Liver (tissue), 9 donors: Measurements from ENCODE around the gene PSMB9. TPM values are rescaled to one million over a fixed set of nuclear protein-coding genes. Genes with fewer than 3 reads are reported as not detected.

ENCODE experiments used
- DNase-seq: peaks from one replicate; pipeline ENCODE4 v3.0.0-alpha.2; 2017; ENCODE audit warnings: low spot score
- H3K27ac ChIP-seq, 2 donors: one replicate each; pipeline ENCODE4 v1.7.0; 2013; ENCODE audit warnings: inconsistent platforms in 2 of 2, low read length in 2 of 2, control low read depth in 1 of 2, low read depth in 1 of 2, mild to moderate bottlenecking in 1 of 2
- H3K27me3 ChIP-seq, 4 donors: one replicate each; pipeline versions ENCODE4 v1.6.1 to v1.7.0; 2013; ENCODE audit warnings: low read length in 3 of 4, inconsistent platforms in 1 of 4, mild to moderate bottlenecking in 1 of 4, moderate library complexity in 1 of 4; ENCODE audit not compliant: control insufficient read depth in 4 of 4, insufficient read depth in 4 of 4
- H3K36me3 ChIP-seq, 4 donors: one replicate each; pipeline versions ENCODE4 v1.6.1 to v1.7.0; 2013; ENCODE audit warnings: low read length in 3 of 4, mild to moderate bottlenecking in 3 of 4, low read depth in 1 of 4, moderate library complexity in 1 of 4; ENCODE audit not compliant: control insufficient read depth in 4 of 4, insufficient read depth in 3 of 4
- H3K4me1 ChIP-seq, 4 donors: one replicate each; pipeline versions ENCODE4 v1.6.1 to v1.7.0; 2013; ENCODE audit warnings: low read length in 3 of 4, mild to moderate bottlenecking in 3 of 4, moderate library complexity in 1 of 4; ENCODE audit not compliant: control insufficient read depth in 4 of 4, insufficient read depth in 4 of 4
- H3K4me3 ChIP-seq, 3 donors: one replicate each; pipeline versions ENCODE4 v1.6.1 to v1.7.0; 2013; ENCODE audit warnings: low read length in 3 of 3, control low read depth in 1 of 3, low read depth in 1 of 3, mild to moderate bottlenecking in 1 of 3
- H3K9ac ChIP-seq, 2 donors: one replicate each; pipeline ENCODE4 v1.7.0; 2013; ENCODE audit warnings: low read length in 2 of 2, mild to moderate bottlenecking in 2 of 2, moderate library complexity in 2 of 2, control low read depth in 1 of 2, low read depth in 1 of 2
- H3K9me3 ChIP-seq, 4 donors: one replicate each; pipeline versions ENCODE4 v1.6.1 to v1.7.0; 2013; ENCODE audit warnings: low read length in 3 of 4; ENCODE audit not compliant: control insufficient read depth in 4 of 4
- ATF3 ChIP-seq: IDR thresholded peaks from 2 replicates; pipeline ENCODE4 v1.6.1; 2016; ENCODE audit warnings: antibody characterized with exemption
- CTCF ChIP-seq: fragments of 150-350 bp; IDR thresholded peaks from 2 replicates; pipeline ENCODE4 v1.5.1; 2017; ENCODE audit warnings: improper control_type of control experiment, low read depth, low read length; ENCODE audit not compliant: missing input control
- EGR1 ChIP-seq, 2 donors: IDR thresholded peaks; 2 replicates each; pipeline ENCODE4 v1.6.1; 2016 to 2018; ENCODE audit warnings: antibody characterized with exemption in 2 of 2, low read depth in 2 of 2
- GABPA ChIP-seq, 2 donors: IDR thresholded peaks in 1 of 2; conservative IDR thresholded peaks in 1 of 2; 2 replicates each; pipeline ENCODE4 v1.6.1; 2016; ENCODE audit warnings: antibody characterized with exemption in 2 of 2, mild to moderate bottlenecking in 1 of 2, moderate library complexity in 1 of 2
- HNF4A ChIP-seq, 2 donors: conservative IDR thresholded peaks; 2 replicates each; pipeline ENCODE4 v1.6.1; 2016; ENCODE audit warnings: antibody characterized with exemption in 2 of 2, mild to moderate bottlenecking in 2 of 2
- HNF4G ChIP-seq: IDR thresholded peaks from 2 replicates; pipeline ENCODE4 v1.6.1; 2016; ENCODE audit warnings: antibody characterized with exemption
- JUND ChIP-seq, 2 donors: IDR thresholded peaks; 2 replicates each; pipeline ENCODE4 v1.6.1; 2016; ENCODE audit warnings: antibody characterized with exemption in 2 of 2
- NR2F2 ChIP-seq: IDR thresholded peaks from 2 replicates; pipeline ENCODE4 v1.6.1; 2016; ENCODE audit warnings: antibody characterized with exemption
- RAD21 ChIP-seq, 2 donors: IDR thresholded peaks; 2 replicates each; pipeline ENCODE4 v1.6.1; 2016; ENCODE audit warnings: antibody characterized with exemption in 2 of 2, mild to moderate bottlenecking in 2 of 2
- REST ChIP-seq: IDR thresholded peaks from 2 replicates; pipeline ENCODE4 v1.6.1; 2016; ENCODE audit warnings: antibody characterized with exemption, mild to moderate bottlenecking
- RXRA ChIP-seq, 2 donors: IDR thresholded peaks; 2 replicates each; pipeline ENCODE4 v1.6.1; 2017 to 2018; ENCODE audit warnings: antibody characterized with exemption in 2 of 2, mild to moderate bottlenecking in 1 of 2
- SP1 ChIP-seq: IDR thresholded peaks from 2 replicates; pipeline ENCODE4 v1.6.1; 2018; ENCODE audit warnings: antibody characterized with exemption, mild to moderate bottlenecking
- TAF1 ChIP-seq: conservative IDR thresholded peaks from 2 replicates; pipeline ENCODE4 v1.6.1; 2016; ENCODE audit warnings: antibody characterized with exemption, mild to moderate bottlenecking
- YY1 ChIP-seq: IDR thresholded peaks from 2 replicates; pipeline ENCODE4 v1.6.1; 2016; ENCODE audit warnings: antibody characterized with exemption, mild to moderate bottlenecking
- ZBTB33 ChIP-seq: IDR thresholded peaks from 2 replicates; pipeline ENCODE4 v1.6.1; 2016; ENCODE audit warnings: antibody characterized with exemption
- WGBS: extraction: QIAGEN DNeasy Blood & Tissue Kit; methylation state at CpG from one replicate; pipeline ENCODE4 v1.1.7; 2013; 5-methylcytosine and 5-hydroxymethylcytosine counted together
- polyA plus RNA-seq, 2 donors: library from polyadenylated mRNA; stranded (reverse) in 1 of 2; unstranded in 1 of 2; fragments of 200-250 nt in 1 of 2; fragments of >200 nt in 1 of 2; fragmentation: Nextera tagmentation in 1 of 2; extraction: Ambion mirVana in 1 of 2; gene quantifications; one replicate each; pipeline versions ENCODE4 v1.2.1 to v1.2.3, GENCODE V29; 2013 to 2015
- total RNA-seq, 2 donors: library from RNA; depleted of rRNA; stranded (reverse); fragments of >200 nt; gene quantifications; one replicate each; pipeline ENCODE4 v1.2.3, GENCODE V29; 2014
- donor health status: healthy.
- donor health status: healthy.
- donor health status: healthy.
- donor health status: healthy.
- donor health status: healthy.

The PSMB9 gene
- total and polyA plus RNA-seq, 4 donors, result 11.7 to 31.6 (median 20.2) TPM

- Histone ChIP-seq H3K9ac (peak overlapping the region; percentile 84 to 92), H3K27me3 (no peaks in the 10 kb centered on the region), H3K4me3 (peak overlapping the region; percentile 68 to 99 (median 99)), H3K36me3 (no peaks in the 10 kb centered on the region), H3K4me1 (peaks cover 0 to 15% (median 11%) of the 10 kb centered on the region in 4 donors), H3K27ac (peak overlapping the region; percentile 89 to 94), H3K9me3 (no peaks in the 10 kb centered on the region)
- peak; percentile 98 for DNase-seq
- TF ChIP-seq RAD21 (IDR thresholded peaks at IDR 0.05) (peak; percentile 6 to 12), HNF4A (conservative IDR thresholded peaks at IDR 0.05) (peak in 1 of 2 donors; percentile 23), GABPA (IDR thresholded peaks at IDR 0.05 in 1 of 2, conservative IDR thresholded peaks at IDR 0.05 in 1 of 2) (peak in 1 of 2 donors; percentile 75), HNF4G (no peak), RXRA (IDR thresholded peaks at IDR 0.05) (peak in 1 of 2 donors; percentile 30), JUND (IDR thresholded peaks at IDR 0.05) (no peak), TAF1 (peak; percentile 83), EGR1 (IDR thresholded peaks at IDR 0.05; ENCODE audit: low read depth in 2 of 2) (no peak), SP1 (peak; percentile 62), ZBTB33 (no peak), REST (peak; percentile 57), NR2F2 (peak; percentile 54), YY1 (peak; percentile 96), CTCF (no peak), ATF3 (no peak)
- under 1% methylated on average over 61 of the region's 61 CpGs for WGBS
These were observed 40.4 kb downstream of the PSMB9 start for GRCh38 chr6:32894085-32895005.
